ENCODE results near the gene FUNDC2.

- TF ChIP-seq CTCF (IDR thresholded peaks at IDR 0.05; ENCODE audit: low read length) (peak; percentile 82), EZH2 (optimal IDR thresholded peaks at IDR 0.05; ENCODE audit: low read depth, low read length) (no peak), EZH2phosphoT487 (IDR thresholded peaks at IDR 0.05; ENCODE audit: low read length) (no peak)
Observed at GRCh38 chrX:155056877-155057792, 30.5 kb downstream of the FUNDC2 start.
